Fibroblast of the aortic adventitia (primary cell): Measurements from ENCODE around the gene TAF11. TPM values are rescaled to one million over a fixed set of nuclear protein-coding genes. Genes with fewer than 3 reads are reported as not detected.

Source experiments
- DNase-seq: peaks from one replicate; pipeline ENCODE4 v3.0.0-alpha.2; 2010; ENCODE audit warnings: low read depth
- H3K4me3 ChIP-seq: 2 replicates; pipeline ENCODE4 v1.5.1; 2011; ENCODE audit warnings: low read depth, mild to moderate bottlenecking, control low read depth, low read length, moderate library complexity
- CTCF ChIP-seq: IDR thresholded peaks from 2 replicates; pipeline ENCODE4 v1.5.1; 2011; ENCODE audit warnings: mild to moderate bottlenecking, low read length, control low read depth, inconsistent platforms; ENCODE audit not compliant: insufficient read depth
- total RNA-seq: library from RNA; depleted of rRNA; stranded (reverse); fragments of >200 nt; gene quantifications from 2 replicates; pipeline ENCODE4 v1.2.3, GENCODE V29; 2012; ENCODE audit warnings: low replicate concordance

TAF11 gene
- total RNA-seq, 1 donor, result 14.1 TPM

GRCh38 chr6:34926655-34927054, 38.8 kb upstream of the TAF11 start:
- no peak for TF ChIP-seq CTCF
- peak; percentile 20 for DNase-seq
- no peak overlapping the region for H3K4me3 ChIP-seq

- no peak for DNase-seq
- H3K4me3 ChIP-seq, result no peak overlapping the region
- no peak for TF ChIP-seq CTCF
These were observed 37.2 kb upstream of the TAF11 start for GRCh38 chr6:34924831-34925625.

GRCh38 chr6:34922177-34922663, 34.4 kb upstream of the TAF11 start:
- H3K4me3 ChIP-seq, result no peak overlapping the region
- peak; percentile 64 for DNase-seq
- TF ChIP-seq CTCF, result no peak

DNA sequence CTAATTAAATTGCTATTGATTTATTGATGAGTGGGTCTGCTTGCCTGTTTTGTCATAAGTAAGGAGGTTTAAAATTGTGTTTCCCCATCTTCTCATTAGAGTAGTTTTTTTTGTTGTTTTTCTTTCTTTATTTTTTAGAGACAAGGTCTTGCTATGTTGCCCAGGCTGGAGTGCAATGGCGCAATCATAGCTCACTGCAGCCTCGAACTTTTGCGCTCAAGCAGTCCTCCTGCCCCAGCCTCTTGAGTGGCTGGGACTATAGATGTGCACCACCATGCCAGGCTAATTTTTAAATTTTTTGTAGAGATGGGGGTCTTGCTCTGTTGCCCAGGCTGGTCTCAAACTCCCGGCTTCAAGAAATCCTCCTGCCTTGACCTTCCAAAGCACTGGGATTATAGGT, 32.3 kb upstream of the TAF11 start:
- no peak for TF ChIP-seq CTCF
- H3K4me3 ChIP-seq, result no peak overlapping the region
- no peak for DNase-seq

DNA sequence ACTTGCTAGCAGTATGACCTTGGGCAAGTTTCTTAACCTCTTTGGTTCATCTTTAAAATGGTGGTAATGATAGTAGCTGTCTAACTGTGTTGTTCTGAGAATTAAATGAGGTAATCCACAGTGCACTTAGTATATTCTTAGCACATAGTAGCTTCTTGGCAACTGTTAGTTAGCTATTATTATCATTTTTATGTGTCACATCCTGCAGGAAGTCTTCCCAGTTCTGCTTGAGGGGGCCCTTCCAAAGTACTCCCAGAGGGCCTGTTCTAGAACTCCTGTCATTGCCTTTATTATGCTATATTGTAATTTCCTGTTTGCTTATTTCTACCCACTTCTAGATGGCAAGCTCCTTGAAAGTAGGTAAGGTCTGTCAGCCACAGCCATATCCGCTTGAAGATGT, 31.8 kb upstream of the TAF11 start:
- no peak for TF ChIP-seq CTCF
- peak; percentile 43 for DNase-seq
- no peak overlapping the region for H3K4me3 ChIP-seq

- DNase-seq, result no peak
- TF ChIP-seq CTCF, result no peak
- no peak overlapping the region for H3K4me3 ChIP-seq
These were observed 29.9 kb upstream of the TAF11 start for GRCh38 chr6:34917626-34918285.
